GM18520 (cell line): ENCODE measurements around the gene SIGLEC12.
A peak's percentile ranks its signal among the peaks of the same experiment; 100 is the strongest.
"Not testable (repeated sequence)": the region's sequence is repeated elsewhere in the genome, so short reads cannot be mapped to it uniquely, and the experiment has no call there.

Source experiments
- ATAC-seq: cut with Tn5 transposase; IDR thresholded peaks from one replicate; pipeline ENCODE4 v1.9.1; 2021; ENCODE audit not compliant: unreplicated experiment

SIGLEC12 gene

GRCh38 chr19:51460164-51460992, 41.2 kb downstream of the SIGLEC12 start:
- no peak for ATAC-seq

DNA sequence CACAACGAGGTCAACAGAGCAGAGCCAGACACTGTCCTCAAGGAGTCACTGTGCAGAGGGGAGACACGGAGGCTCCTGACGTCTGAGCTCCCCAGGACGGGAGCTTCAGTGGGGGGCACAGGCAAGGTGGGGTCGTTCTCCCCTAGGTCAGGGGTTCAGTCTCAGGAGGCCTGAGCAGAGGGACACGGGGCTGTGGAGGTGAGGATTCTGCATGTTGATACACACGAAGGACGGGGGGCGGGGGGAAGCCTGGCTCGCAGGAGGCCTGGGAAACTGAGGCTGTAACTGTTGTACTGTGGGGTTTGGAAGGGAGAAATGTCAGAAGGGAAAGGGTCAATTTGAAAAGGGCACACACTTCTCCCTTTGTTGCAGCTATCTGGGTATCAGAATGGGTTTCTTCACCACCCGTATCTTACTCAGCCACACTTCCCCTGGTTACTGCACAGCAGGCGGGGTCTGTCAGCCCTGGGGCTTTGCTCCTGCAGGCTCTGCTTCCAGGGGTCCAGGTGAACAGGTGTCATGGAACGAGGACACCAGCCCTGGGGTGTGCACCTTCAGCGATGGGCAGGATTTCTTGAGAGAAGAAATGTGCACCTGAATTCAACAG, 42.6 kb downstream of the SIGLEC12 start:
- ATAC-seq, result no peak

GRCh38 chr19:51458051-51458645, 43.5 kb downstream of the SIGLEC12 start, which contains the start of gene SIGLEC8:
Gene SIGLEC8, minus strand, starts transcription at chr19:51458454. Its CDS starts 67 bp downstream, at chr19:51458387.
- ATAC-seq, result no peak

GRCh38 chr19:51457351-51458013, 44.1 kb downstream of the SIGLEC12 start:
- no peak for ATAC-seq

DNA sequence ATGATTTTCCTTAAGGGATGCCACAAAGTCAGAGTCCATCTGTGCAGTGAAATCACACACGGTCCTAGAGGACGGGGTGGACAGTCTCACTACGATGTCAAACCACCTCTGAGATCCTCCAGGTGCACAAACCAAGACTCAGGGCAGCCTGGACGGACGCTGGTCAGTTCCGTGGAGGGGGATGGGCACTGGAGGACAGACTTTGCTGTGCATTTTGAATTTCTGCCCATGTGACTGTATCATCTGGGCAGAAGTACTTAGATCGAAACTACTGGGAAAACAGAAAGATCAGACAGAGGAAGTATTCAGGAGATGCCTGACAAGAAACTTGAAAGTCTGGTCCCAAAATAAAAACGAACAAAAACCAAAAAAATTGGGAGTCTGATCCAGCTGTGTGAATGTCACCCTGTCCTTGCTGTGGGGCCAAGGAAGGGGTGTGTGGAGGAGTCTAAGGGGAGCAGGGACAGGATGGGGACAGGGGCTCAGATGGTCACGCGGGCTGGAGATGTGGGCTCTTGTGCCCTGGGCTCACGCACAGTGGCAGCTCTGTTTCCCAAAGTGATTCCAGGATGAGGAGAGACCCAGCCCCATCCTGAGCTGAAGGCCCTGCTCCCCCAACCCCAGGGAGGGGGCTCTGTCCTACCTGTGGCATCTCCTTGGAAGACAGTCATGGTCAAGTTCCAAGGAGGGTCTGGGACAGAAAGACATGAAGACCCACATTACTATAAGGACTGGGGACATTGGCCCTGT, 44.9 kb downstream of the SIGLEC12 start:
- no peak for ATAC-seq

- ATAC-seq, result no peak
These were observed 50.8 kb downstream of the SIGLEC12 start for GRCh38 chr19:51450730-51451307.

GRCh38 chr19:51448411-51449016, 53.1 kb downstream of the SIGLEC12 start:
- ATAC-seq, result no peak

DNA sequence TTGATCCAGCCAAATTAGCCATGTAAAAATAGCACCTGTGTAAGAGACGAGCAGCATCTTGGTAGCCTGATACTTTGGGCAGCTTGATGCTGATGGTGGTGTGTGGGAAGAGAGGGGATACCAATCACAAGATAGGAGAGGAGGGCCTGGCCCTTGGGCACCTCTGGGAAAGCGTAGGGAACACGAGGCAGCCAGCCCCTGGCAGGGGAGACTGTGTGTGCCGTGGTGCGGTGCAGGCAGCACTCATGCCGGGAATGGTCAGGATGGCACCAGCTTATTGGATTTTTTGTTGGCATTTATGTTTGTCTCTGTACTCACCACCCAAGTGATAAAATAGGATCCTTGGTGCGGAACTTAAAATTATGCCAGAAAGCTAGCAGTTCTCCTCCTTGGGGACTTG, 53.6 kb downstream of the SIGLEC12 start:
- ATAC-seq, result no peak

DNA sequence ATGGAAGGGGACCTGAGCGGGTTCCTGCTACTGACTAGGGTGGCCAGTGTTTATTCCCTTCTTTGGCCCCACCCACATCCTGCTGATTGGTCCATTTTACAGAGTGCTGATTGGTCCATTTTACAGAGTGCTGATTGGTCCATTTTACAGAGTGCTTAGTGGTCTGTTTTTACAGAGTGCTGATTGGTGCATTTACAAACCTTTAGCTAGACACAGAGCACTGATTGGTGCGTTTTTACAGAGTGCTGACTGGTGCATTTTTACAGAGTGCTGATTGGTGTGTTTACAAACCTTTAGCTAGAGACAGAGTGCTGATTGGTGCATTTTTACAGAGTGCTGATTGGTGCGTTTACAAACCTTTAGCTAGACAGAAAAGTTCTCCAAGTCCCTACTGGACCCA, 54.1 kb downstream of the SIGLEC12 start:
- ATAC-seq, result not testable (repeated sequence)

- peak; percentile 90 for ATAC-seq
These were observed 59.9 kb downstream of the SIGLEC12 start for GRCh38 chr19:51441410-51442390.
